Thyroid gland (tissue), 4 donors: ENCODE data around the gene ZMIZ1. TPM values are rescaled to one million over a fixed set of nuclear protein-coding genes. Genes with fewer than 3 reads are reported as not detected.
A peak's percentile ranks its signal among the peaks of the same experiment; 100 is the strongest.

Source experiments
- DNase-seq, 2 donors: peaks; one replicate each; pipeline ENCODE4 v3.0.0-alpha.2; 2019
- H3K27ac ChIP-seq, 3 donors: fragments of 200-600 bp; sonication (generic); 1 replicate in 2 of 3; 2 replicates in 1 of 3; pipeline ENCODE4 v1.5.1; 2016 to 2019; ENCODE audit warnings: mild to moderate bottlenecking in 1 of 3, moderate library complexity in 1 of 3
- H3K27me3 ChIP-seq: fragments of 200-600 bp; sonication (generic); one replicate; pipeline ENCODE4 v1.5.1; 2019
- H3K36me3 ChIP-seq, 2 donors: fragments of 200-600 bp; sonication (generic); one replicate each; pipeline ENCODE4 v1.5.1; 2016 to 2019
- H3K4me1 ChIP-seq, 2 donors: fragments of 200-600 bp; sonication (generic); one replicate each; pipeline ENCODE4 v1.5.1; 2017 to 2019
- H3K4me3 ChIP-seq, 3 donors: fragments of 200-600 bp; sonication (generic); replicated peaks in 1 of 3; 1 replicate in 2 of 3; 2 replicates in 1 of 3; pipeline ENCODE4 v1.5.1; 2016; ENCODE audit warnings: mild to moderate bottlenecking in 1 of 3
- H3K9me3 ChIP-seq: fragments of 200-600 bp; sonication (generic); one replicate; pipeline ENCODE4 v1.5.1; 2017
- POLR2A ChIP-seq, 2 donors: fragments of 450-650 bp; IDR thresholded peaks; one replicate each; pipeline ENCODE4 v1.6.1; 2017; ENCODE audit warnings: antibody characterized with exemption in 2 of 2, mild to moderate bottlenecking in 2 of 2, moderate library complexity in 1 of 2
- WGBS, 2 donors: methylation state at CpG; one replicate each; pipeline ENCODE4 v1.1.5; 2017; 5-methylcytosine and 5-hydroxymethylcytosine counted together
- intact Hi-C: fragments of 100-400 bp; cut with DNase I; formaldehyde crosslinking; loops from one replicate; pipeline ENCODE4 v1.15.1; 2023
- total RNA-seq, 4 donors: library from RNA; depleted of rRNA; stranded (reverse); fragments of >200 nt; gene quantifications; one replicate each; pipeline ENCODE4 v1.2.3, GENCODE V29; 2016
- TF ChIP-seq, protein P1 (sequence below), 6 experiments: fragments of 200-600 bp in 3 of 6; fragments of 450-650 bp in 3 of 6; sonication (generic) in 3 of 6; IDR thresholded peaks; one replicate each; pipeline ENCODE4 v1.5.1; 2016 to 2019; ENCODE audit warnings: antibody characterized with exemption in 6 of 6, mild to moderate bottlenecking in 2 of 6, inconsistent platforms in 1 of 6, moderate library complexity in 1 of 6

ZMIZ1 gene
- total RNA-seq, 4 donors from 2014 or later = 59.9 to 128 (median 94.4) TPM

- H3K9me3 ChIP-seq = no peaks in the 10 kb centered on the region
- no peak overlapping the region for H3K4me3 ChIP-seq
- 73 to 84% methylated on average over 2 to 5 of the region's 5 CpGs for WGBS, 2 donors
- no peaks in the 10 kb centered on the region for H3K27me3 ChIP-seq
- intact Hi-C loops = no loop called here
- no peak for TF ChIP-seq POLR2A (IDR thresholded peaks at IDR 0.05)
- TF ChIP-seq, protein P1, sequence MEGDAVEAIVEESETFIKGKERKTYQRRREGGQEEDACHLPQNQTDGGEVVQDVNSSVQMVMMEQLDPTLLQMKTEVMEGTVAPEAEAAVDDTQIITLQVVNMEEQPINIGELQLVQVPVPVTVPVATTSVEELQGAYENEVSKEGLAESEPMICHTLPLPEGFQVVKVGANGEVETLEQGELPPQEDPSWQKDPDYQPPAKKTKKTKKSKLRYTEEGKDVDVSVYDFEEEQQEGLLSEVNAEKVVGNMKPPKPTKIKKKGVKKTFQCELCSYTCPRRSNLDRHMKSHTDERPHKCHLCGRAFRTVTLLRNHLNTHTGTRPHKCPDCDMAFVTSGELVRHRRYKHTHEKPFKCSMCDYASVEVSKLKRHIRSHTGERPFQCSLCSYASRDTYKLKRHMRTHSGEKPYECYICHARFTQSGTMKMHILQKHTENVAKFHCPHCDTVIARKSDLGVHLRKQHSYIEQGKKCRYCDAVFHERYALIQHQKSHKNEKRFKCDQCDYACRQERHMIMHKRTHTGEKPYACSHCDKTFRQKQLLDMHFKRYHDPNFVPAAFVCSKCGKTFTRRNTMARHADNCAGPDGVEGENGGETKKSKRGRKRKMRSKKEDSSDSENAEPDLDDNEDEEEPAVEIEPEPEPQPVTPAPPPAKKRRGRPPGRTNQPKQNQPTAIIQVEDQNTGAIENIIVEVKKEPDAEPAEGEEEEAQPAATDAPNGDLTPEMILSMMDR (IDR thresholded peaks at IDR 0.05) = no peak
- H3K36me3 ChIP-seq = no peaks in the 10 kb centered on the region
- no peak for DNase-seq
- no peak overlapping the region for H3K27ac ChIP-seq
- H3K4me1 ChIP-seq = peaks cover 15 to 22% of the 10 kb centered on the region in 2 donors
These were observed 5.7 kb upstream of the ZMIZ1 start for GRCh38 chr10:79063071-79063491.

DNA sequence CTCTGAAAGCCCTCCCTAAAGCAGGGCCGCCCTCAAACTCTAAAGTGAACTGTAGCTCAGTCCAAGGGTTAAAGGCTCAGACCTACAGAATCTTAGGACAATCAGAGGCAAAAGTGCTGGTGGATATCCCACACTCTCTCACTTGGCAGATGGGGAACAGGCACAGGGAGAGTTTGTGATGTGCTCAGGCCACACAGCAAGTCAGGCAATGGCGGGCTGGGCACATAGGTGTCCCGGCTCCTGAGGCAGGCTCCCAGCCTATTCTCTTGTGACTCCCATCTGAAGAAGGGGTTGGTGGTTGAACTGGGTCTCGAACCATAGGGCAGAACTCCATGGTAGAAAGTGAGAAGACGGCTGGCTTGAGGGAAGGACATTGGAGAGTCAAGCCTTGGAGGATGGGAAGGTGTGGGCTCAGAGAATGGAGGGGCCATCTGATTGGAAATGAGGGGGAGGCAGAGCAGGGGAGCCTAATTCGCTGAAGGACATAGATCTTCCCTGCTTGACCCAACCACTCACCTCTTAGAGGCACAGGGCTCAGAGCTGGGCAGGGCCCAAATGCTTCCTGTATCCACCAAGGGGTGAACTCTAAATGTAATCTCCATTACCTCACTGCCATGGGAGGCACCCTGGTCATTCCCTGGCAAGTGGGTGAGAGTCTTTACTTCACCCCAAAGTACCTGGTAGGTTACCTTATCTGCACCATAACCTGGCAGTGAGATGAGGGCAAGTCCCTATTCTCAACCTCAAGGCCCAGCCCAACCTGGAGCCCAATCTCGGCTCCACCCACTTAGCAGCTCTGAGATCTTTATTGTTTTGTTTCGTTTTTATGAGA is 4.9 kb upstream of the ZMIZ1 start:
- intact Hi-C loops = no loop called here
- 91 to 94% methylated on average over 8 of the region's 8 CpGs for WGBS, 2 donors
- no peak overlapping the region for H3K4me3 ChIP-seq
- TF ChIP-seq, protein P1 (IDR thresholded peaks at IDR 0.05) = no peak
- no peaks in the 10 kb centered on the region for H3K9me3 ChIP-seq
- H3K27me3 ChIP-seq = no peaks in the 10 kb centered on the region
- H3K27ac ChIP-seq = no peak overlapping the region
- H3K36me3 ChIP-seq = no peaks in the 10 kb centered on the region
- DNase-seq = no peak
- peaks cover 18 to 26% of the 10 kb centered on the region in 2 donors for H3K4me1 ChIP-seq

- TF ChIP-seq POLR2A (IDR thresholded peaks at IDR 0.05) = no peak
- TF ChIP-seq, protein P1 (IDR thresholded peaks at IDR 0.05) = no peak
- no peaks in the 10 kb centered on the region for H3K27me3 ChIP-seq
- no peak for DNase-seq
- H3K4me1 ChIP-seq = peaks cover 18 to 21% of the 10 kb centered on the region in 2 donors
- no peak overlapping the region for H3K4me3 ChIP-seq
- WGBS, 2 donors = 92 to 93% methylated on average over 2 of the region's 2 CpGs
- H3K36me3 ChIP-seq = no peaks in the 10 kb centered on the region
- no peak overlapping the region for H3K27ac ChIP-seq
- H3K9me3 ChIP-seq = no peaks in the 10 kb centered on the region
- intact Hi-C loops = loop anchor here (5.0 kb wide), 1 partner anchor 93 kb away; no protein-coding TSS in a partner anchor
These were observed 3.6 kb upstream of the ZMIZ1 start for GRCh38 chr10:79065091-79065551.

GRCh38 chr10:79065853-79066252 is 2.9 kb upstream of the ZMIZ1 start:
- Histone ChIP-seq H3K27me3 (no peaks in the 10 kb centered on the region), H3K4me1 (peaks cover 15 to 18% of the 10 kb centered on the region in 2 donors), H3K4me3 (no peak overlapping the region), H3K36me3 (no peaks in the 10 kb centered on the region), H3K9me3 (no peaks in the 10 kb centered on the region), H3K27ac (peak overlapping the region in 2 of 3 donors; percentile 8 to 99)
- 60 to 100% methylated on average over 2 of the region's 2 CpGs for WGBS, 2 donors
- intact Hi-C loops = loop anchor here (5.0 kb wide), 1 partner anchor 94 kb away; no protein-coding TSS in a partner anchor
- TF ChIP-seq, protein P1 (IDR thresholded peaks at IDR 0.05) = no peak
- no peak for TF ChIP-seq POLR2A (IDR thresholded peaks at IDR 0.05)
- DNase-seq = no peak
